ENCODE measurements around the gene CLPTM1L.
"Not testable (repeated sequence)": the region's sequence is repeated elsewhere in the genome, so short reads cannot be mapped to it uniquely, and the experiment has no call there.

The CLPTM1L gene

DNA sequence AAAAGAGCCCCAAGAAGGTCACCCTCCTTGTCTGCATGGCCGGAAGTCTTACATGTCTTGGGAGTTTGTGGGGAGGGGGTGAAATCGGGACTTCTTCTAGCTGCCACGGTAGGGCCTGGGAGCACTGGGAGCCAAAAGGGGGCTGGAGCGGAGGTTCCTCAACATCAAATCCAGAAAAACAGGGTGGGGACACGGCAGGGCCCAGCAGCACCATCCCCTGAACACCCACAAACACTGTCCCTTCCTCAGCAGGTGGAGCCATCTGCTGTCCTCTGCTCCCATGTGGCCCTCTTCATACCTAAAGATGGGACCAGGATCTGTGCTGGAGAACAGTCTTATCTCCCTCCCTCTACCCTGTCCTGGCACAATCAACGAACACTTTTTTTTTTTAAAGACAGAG, 52.8 kb downstream of the CLPTM1L start:
- no peak for DNase-seq (ENCODE audit: low read depth)

DNA sequence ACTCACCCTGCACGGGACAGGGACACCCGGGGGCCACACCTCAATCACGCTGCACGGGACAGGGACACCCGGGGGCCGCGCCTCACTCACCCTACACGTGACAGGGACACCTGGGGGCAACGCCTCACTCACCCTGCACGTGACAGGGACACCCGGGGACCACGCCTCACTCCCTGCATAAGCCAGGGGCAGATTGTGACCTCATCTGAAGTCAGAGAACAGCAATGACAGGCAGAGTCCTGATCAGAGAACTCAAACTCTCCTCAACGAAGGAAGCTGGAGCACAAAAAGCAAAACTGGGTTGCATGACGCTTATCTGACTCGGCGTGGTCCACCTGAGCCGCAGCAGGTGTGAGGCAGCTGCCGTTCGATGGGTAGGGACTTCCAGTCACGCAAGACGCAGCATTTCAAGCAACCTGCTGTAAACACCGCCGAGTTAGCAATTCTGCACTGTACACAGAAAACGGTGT, 53.3 kb downstream of the CLPTM1L start:
- DNase-seq (ENCODE audit: low read depth) = no peak

DNA sequence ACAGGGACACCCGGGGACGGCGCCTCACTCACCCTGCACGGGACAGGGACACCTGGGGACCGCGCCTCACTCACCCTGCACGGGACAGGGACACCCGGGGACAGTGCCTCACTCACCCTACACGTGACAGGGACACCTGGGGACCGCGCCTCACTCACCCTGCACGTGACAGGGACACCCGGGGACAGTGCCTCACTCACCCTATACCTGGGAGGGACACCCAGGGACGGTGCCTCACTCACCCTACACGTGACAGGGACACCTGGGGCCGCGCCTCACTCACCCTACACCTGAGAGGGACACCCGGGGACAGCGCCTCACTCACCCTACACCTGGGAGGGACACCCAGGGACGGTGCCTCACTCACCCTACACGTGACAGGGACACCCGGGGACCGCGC, 53.9 kb downstream of the CLPTM1L start:
- not testable (repeated sequence) for DNase-seq (ENCODE audit: low read depth)

DNA sequence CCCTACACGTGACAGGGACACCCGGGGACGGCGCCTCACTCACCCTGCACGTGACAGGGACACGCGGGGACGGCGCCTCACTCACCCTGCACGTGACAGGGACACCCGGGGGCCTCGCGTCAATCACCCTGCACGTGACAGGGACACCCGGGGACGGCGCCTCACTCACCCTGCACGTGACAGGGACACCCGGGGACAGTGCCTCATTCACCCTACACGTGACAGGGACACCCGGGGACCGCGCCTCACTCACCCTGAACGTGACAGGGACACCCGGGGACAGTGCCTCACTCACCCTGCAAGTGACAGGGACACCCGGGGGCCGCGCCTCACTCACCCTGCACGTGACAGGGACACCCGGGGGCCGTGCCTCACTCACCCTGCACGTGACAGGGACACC, 55.3 kb downstream of the CLPTM1L start:
- DNase-seq (ENCODE audit: low read depth) = not testable (repeated sequence)

DNA sequence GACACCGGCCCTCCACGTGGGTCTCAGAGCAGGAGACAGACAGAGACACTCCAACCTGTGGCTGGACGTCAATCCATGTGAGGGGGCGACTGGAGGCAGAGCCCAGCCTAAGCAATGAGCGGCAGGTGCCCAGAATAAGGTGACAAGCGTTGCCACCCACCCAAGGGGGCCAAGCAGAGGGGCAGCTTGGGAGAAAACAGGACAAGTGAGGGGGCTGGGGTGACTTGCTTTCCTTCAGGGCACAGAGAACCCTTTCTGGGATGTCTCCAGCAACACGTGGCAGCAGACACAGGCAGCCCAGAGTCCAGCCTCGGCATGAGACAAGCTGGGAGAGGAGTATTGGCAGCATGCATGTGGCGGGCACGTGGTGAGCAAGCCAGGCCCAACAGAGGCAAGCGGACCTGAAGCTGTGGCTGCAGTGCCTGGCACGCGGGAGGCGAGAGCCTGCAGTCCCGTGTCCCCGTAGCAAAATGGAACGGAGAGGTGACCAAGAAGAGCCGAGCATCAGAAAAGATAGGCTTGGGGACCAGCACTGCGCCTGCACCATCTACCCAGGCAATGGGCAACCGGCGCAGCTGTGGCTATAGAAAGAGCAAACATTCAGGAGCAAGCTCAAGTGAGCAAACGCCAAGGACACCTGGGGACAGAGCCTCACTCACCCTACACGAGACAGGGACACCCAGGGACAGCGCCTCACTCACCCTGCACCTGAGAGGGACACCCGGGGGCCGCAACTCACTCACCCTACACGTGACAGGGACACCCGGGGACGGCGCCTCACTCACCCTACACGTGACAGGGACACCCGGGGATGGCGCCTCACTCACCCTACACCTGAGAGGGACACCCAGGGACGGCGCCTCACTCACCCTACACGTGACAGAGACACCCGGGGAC, 56.2 kb downstream of the CLPTM1L start:
- no peak for DNase-seq (ENCODE audit: low read depth)

DNA sequence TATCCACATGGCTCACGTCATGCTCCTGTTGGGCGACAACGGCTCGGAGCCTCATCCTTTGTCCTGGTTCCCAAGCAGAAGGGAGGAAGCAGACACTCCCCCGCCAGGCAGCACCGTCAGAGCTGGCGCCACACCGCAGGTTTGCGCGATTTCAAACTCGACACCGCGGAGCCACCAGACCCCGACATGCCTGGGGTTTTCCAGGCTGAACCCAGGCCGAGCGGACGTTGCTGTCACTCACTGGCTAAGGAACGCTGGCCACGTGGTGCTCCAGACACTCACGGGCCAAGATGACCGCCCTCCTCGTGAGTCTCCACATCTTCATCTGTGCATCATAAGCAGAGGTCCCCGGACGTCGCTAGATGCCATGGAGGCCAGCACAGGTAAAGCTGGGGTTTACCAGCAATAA, 59.0 kb downstream of the CLPTM1L start:
- no peak for DNase-seq (ENCODE audit: low read depth)

DNA sequence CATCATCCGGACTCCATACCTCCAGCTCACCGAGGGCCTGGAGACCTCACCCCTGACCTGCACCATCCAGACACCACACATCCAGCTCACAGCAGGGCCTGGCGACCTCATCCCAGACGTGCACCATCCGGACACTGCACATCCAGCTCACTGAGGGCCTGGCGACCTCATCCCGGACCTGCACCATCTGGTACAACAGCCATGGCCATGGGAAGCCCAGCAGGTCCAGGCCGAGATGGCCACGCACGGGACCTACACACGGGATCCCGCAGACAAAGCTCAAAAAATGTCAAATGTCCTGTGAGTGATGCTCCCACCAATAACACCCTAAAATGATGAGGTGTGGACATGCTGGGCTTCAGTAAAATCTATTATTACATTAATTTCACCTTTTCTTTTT, 59.8 kb downstream of the CLPTM1L start:
- DNase-seq (ENCODE audit: low read depth) = no peak

DNA sequence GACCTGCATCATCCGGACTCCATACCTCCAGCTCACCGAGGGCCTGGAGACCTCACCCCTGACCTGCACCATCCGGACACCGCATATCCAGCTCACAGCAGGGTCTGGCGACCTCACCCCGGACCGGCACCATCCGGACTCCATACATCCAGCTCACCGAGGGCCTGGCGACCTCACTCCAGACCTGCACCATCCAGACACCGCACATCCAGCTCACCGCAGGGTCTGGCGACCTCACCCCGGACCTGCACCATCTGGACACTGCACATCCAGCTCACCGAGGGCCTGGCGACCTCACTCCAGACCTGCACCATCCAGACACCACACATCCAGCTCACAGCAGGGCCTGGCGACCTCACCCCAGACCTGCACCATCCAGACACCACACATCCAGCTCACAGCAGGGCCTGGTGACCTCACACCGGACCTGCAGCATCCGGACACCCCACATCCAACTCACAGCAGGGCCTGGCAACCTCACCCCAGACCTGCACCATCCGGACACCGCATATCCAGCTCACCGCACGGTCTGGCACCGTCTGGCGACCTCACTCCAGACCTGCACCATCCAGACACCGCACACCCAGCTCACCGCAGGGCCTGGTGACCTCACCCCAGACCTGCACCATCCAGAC, 60.4 kb downstream of the CLPTM1L start:
- not testable (repeated sequence) for DNase-seq (ENCODE audit: low read depth)

DNA sequence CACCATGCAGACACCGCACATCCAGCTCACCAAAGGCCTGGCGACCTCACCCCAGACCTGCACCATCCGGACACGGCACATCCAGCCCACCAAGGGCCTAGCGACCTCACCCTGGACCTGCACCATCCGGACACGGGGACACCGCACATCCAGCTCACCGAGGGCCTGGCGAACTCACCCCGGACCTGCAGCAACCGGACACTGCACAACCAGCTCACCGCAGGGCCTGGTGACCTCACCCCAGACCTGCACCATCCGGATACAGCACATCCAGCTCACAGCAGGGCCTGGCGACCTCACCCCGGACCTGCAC, 61.2 kb downstream of the CLPTM1L start:
- not testable (repeated sequence) for DNase-seq (ENCODE audit: low read depth)

DNA sequence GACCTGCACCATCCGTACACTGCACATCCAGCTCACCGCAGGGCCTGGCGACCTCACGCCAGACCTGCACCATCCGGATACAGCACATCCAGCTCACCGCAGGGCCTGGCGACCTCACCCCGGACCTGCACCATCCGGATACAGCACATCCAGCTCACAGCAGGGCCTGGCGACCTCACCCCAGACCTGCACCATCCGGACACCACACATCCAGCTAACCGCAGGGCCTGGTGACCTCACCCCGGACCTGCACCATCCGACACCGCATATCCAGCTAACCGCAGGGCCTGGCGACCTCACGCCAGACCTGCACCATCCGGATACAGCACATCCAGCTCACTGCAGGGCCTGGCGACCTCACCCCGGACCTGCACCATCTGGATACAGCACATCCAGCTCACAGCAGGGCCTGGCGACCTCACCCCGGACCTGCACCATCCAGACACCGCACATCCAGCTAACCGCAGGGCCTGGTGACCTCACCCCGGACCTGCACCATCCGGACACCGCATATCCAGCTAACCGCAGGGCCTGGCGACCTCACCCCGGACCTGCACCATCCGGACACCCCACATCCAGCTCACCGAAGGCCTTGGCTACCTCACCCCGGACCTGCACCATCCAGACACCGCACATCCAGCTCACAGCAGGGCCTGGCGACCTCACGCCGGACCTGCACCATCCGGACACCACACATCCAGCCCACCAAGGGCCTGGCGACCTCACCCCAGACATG, 61.7 kb downstream of the CLPTM1L start:
- not testable (repeated sequence) for DNase-seq (ENCODE audit: low read depth)

DNA sequence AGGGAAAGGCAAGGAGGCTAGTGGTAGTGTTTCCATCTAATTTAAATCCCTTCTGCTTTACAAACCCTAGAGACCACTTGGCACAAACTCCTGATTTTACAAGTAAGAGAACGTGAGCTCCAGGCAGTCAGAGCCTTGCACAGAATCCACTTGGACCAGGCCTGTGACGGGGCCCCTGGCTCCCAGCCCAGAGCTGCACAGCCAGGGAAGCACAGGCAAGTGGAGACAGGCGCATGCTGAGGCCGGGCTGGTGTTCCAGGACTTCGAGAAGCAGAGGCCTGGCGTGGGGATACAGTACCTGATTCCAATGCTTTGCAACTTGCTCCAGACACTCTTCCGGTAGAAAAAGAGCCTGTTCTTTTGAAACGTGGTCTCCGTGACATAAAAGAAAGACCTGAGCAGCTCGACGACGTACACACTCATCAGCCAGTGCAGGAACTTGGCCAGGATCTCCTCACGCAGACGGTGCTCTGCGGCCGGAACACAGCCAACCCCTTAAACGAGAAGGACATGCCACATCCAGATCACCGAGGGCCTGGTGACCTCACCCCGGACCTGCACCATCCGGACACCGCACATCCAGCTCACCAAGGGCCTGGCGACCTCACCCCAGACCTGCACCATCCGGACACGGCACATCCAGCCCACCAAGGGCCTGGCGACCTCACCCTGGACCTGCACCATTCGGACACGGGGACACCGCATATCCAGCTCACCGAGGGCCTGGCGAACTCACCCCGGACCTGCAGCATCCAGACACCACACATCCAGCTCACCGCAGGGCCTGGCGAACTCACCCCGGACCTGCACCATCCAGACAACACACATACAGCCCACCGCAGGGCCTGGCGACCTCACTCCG, 62.5 kb downstream of the CLPTM1L start:
- DNase-seq (ENCODE audit: low read depth) = no peak

DNA sequence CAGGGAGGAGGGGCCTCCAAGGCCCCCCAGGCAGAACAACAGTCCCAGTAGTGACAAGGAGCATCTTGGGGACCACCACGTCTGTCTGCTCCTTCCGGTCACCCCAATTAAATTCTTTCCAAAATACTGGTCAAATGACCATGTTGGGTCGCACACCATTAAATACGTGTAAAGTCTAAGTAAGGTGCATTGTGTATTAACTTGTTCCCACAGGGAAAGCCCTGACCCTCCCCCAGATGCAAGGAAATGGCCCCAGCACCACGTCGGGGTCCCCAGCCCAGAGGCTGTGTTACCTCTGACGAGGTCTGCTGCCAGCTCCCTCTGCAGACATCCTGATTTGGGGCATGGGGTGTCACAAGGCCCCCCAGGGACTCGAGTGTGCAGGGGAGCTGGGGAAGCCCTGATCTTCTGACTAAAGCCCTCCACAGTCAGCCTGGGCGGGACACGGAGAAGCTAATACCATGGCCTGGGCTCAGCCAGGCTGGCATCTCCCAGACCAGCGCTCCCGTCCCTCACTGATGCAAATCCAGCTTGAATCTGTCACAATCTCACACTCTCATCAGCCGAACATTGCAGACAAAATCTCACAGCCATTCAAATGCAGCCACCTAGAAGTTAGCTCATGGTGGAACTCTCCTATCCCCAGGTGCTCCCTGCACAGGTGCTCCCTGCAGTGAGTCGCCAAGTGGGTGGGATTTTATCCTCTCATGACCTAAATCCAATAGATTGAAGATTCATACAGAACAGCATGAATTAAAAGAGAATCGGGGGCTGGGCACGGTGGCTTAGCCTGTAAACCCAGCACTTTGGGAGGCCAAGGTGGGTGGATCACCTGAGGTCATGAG, 63.6 kb downstream of the CLPTM1L start:
- no peak for DNase-seq (ENCODE audit: low read depth)

DNA sequence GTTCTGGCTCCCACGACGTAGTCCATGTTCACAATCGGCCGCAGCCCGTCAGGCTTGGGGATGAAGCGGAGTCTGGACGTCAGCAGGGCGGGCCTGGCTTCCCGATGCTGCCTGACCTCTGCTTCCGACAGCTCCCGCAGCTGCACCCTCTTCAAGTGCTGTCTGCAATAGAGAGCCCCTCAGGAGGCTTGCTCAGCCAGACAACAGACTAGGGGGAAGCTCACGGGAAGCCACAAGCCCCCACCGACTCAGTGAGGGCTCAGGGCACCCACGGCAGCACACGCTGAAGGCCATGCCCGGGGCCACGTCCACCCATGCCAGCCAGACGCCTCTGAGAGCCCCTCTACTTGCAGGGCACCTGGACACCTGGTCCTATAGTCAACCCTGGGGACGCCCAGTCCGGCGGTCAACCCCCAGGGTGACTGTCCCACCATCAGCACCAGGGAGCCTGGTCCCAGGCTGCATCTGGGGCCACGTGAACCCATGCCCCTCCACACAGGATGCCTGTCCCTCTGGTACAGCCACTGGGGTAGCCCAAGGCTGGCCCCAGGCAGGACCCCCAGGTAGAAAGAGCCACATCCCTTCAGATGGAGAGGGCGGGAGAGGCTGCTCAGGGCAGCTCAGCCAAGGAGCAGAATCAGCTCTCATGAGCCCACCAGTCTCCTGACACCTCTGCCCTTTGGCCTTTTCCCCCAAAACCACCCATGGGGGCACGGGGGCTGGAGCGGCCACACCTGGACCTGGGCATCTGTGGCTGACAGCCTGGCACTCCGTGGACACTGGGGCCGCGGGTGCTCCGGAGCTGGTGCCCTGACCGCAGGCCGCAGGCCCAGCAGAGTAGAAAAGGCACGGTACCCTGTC, 64.5 kb downstream of the CLPTM1L start:
- no peak for DNase-seq (ENCODE audit: low read depth)

DNA sequence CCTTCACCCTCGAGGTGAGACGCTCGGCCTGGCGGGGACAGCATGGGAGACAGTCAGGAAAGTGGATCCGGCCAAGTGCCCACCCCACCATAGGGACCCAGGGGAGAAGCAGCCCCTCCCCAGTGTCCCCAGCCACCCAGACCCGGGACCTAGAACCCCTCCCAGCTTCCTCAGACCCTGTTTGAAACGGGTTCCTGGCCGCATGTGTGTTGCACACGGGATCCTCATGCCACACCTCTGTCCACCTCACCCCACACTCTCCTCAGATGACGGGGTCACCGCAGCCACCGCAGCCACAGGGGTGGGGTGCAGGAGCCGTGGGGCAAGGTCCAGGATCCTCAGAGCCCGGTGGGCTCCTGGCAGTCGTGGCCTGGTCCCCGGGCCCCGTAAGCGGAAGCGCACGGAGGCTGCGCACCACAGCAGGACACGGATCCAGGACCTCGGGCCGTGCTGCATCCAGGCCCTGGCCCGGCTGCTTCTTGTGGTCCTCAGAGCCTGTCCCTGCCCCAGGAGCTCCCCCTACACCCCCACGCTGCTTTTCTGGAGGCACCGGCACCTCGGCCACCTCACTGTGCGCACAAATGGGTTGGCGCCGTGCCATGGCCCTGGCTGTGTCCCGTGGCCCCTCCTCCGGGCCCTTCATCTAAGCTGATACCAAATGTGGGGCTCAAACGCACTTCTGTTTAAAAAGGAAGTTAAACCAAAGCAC, 65.3 kb downstream of the CLPTM1L start:
- no peak for DNase-seq (ENCODE audit: low read depth)

DNA sequence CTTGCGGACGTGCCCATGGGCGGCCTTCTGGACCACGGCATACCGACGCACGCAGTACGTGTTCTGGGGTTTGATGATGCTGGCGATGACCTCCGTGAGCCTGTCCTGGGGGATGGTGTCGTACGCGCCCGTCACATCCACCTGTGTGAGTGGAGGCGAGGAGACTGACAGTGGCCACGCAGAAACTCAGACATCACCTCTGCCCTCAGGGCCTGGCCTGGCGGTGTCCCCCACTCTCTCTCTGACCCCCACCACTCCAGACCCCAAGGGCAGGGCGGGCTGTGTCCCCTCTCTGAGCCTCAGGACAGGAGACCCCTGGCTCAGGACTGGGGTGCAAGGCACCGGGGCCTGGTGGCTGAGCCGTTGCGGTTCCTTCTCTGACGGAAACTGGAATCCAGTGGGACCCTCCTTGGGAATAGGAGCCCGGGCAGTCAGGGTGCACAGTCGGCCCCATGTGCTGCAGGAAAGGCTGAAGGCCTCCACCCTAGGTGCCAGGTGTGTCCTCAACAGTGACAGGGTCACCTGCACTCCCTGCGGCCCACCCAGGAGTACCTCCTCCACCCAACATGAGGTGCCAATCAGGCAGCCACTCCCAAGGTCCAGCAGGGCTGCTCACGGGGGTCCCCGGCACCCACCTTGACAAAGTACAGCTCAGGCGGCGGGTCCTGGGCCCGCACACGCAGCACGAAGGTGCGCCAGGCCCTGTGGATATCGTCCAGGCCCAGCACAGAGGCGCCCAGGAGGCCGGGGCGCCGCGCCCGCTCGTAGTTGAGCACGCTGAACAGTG, 66.0 kb downstream of the CLPTM1L start:
- no peak for DNase-seq (ENCODE audit: low read depth)

DNA sequence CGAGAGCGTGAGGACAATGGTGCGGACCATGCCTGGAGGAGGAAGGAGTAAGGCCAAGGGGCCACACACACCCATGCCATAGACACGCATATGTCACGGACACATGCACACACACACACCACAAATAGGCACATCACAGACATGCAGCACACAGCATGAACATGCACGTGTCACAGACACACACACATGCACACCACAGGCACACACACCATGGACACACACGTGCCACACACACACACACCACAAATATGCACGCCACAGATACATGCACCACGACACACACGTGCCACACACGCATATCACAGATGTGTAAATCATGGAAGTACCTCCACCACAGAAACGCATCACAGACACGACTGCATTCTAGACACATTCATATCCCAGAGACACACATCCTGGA, 66.7 kb downstream of the CLPTM1L start:
- DNase-seq (ENCODE audit: low read depth) = no peak

DNA sequence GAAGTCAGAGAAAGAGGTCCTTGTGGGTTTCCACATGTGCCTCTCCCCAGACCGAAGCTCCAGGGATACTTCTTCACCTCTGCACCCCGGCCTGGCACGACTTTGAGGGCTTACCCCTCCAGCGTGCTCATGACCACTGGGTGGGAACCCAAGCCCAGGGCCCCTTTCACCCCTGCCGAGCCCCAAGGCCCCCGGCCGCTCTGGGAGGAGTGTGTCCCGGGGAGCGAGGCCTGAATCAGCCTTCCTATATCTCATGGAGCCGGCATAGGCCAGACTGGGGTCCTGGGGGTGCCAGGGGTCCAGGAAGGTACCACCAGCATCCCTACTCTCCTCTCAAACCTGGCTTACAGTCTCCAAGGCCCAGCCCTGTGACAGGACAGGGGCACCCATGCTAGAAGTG, 67.1 kb downstream of the CLPTM1L start:
- DNase-seq (ENCODE audit: low read depth) = no peak

DNA sequence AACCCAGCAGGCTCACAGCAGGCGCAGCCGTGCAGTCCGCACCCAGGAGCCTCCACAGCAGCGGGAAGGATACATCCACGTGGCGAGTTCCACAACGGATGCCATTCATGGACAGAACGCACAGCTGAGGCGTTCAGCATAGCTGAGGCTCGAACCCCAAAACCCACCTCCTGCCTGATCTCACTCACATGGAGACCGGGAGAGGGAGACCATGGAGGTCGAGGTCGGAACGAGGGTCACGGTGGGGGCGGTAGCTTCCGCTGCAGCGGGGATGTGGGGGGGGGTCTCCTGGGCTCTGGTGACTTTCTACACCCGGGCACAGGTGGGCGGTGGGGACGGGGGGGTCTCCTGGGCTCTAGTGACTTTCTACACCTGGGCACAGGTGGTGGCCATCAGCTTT, 67.6 kb downstream of the CLPTM1L start:
- DNase-seq (ENCODE audit: low read depth) = no peak

DNA sequence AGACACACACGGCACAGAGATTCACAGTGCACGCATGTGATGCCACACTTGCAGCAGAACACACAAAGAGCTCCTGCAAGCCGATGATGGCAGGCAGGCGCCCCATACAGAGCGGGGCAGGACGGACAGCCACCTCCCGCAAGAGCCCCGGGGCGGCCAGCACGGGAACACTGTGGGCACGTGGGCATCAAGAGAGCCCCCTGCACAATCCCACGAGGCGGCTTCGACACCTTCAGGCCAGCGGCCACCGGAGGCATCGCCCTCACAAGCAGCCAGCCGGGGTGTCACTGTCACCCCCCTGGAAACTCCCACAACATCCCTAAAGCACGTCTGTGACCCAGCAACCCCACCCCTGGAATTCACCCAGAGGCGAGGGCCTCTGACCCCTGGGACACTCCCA, 68.0 kb downstream of the CLPTM1L start:
- DNase-seq (ENCODE audit: low read depth) = no peak

All from non-pigmented ciliary epithelial cell (primary cell).